GM10266 (cell line): ENCODE measurements around the gene RARA.

Source experiments
- DNase-seq: peaks from one replicate; pipeline ENCODE4 v3.0.0; 2012; ENCODE audit errors: extremely low spot score
- CTCF ChIP-seq: IDR thresholded peaks from 2 replicates; pipeline ENCODE4 v1.5.1; 2012; ENCODE audit warnings: mild to moderate bottlenecking, low read depth; ENCODE audit not compliant: control insufficient read depth, insufficient read depth; ENCODE audit errors: missing control alignments

The RARA gene

GRCh38 chr17:40327735-40328385 is 18.9 kb downstream of the RARA start:
- TF ChIP-seq CTCF, result no peak
- no peak for DNase-seq

GRCh38 chr17:40328386-40328766 is 19.4 kb downstream of the RARA start:
- TF ChIP-seq CTCF, result no peak
- no peak for DNase-seq

GRCh38 chr17:40329839-40330794 is 21.1 kb downstream of the RARA start:
- TF ChIP-seq CTCF, result no peak
- DNase-seq, result no peak

GRCh38 chr17:40330850-40331470 is 22.0 kb downstream of the RARA start:
- no peak for DNase-seq
- TF ChIP-seq CTCF, result no peak

- no peak for TF ChIP-seq CTCF
- no peak for DNase-seq
Measured at GRCh38 chr17:40331743-40332641, 23.0 kb downstream of the RARA start.

GRCh38 chr17:40333781-40334448 is 24.9 kb downstream of the RARA start:
- no peak for TF ChIP-seq CTCF
- DNase-seq, result no peak
